ENCODE measurements around the gene TXNDC2.
"Not testable (repeated sequence)": the region's sequence is repeated elsewhere in the genome, so short reads cannot be mapped to it uniquely, and the experiment has no call there.

Gene TXNDC2

DNA sequence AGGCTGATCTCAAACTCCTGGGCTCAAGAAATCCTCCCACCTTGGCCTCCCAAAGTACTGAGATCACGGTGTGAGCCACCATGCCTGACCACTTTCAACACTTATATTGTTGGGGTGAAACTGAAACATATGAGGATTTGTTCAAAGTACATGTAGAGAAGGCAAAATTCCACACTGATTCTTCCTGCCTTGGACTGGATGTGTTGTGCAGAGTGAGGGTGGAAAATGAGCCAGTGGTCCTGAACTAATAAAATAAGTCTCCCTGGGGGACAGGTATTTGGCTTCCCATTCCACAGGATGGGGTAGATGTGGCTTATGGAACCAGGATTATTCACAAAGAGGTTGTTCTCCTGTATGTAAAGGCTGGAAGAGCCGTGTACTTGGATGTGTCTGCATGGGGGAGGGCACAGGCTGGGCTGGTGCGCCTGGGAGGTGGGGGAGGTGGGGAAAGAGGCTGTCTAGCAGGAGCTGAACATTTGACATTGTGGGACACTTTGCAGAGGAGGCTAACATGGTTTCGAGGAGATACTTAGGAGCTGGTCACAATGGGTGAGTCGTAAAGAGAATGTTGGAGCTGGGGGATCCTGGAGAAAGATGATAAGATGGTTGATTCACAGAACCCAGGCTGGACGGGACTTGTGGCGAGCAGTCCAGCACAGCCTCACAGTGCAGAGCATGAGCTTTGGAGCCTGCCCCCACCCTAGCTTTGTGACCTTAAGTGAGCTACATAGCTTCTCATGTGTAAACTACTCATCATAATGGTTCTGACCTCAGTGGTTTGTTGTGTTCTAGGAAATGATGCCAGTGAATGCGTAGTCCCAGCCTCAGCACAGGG is at the start of gene TXNDC2:
Gene TXNDC2 (plus strand): TSS at position 804 of the 835 bp plus-strand sequence. CDS start 708 bp downstream, outside the sequence.
- no peak for DNase-seq

DNA sequence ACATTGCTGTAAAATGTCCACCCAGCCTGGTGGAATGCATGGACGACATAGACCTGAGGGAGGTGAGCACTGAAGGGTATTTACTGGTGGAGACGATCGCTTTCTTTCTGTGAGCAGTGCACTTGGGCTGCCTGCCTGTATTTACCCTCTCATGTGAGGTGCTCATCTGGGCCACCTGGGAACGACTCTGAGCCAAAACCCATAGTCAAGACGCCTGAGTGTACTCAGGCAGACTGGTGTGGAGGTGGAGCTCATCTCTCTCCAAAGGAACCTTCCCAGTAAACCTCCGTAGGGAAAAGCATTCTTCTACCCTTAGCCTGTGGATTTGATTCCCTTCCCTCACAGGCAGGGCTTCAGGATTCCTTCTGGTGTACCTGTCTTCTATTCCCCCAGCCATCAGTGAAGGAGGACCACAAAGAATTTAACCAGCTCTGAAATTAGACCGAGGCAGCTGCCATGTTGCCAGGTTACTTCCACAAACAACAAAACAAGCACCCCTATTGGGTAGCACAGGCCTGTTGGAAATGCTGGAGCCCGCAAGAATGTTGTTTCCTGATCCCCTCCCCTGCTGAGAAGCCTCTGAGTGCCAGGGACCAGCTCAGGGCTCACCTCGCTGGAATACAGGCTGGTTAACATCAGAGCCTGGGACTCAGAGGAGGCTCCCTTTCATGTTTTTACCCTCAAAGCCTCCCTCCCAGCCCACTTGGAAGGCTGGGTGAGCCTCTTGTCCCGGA is 47.5 kb upstream of the TXNDC2 start:
- peak; percentile 53 for DNase-seq

DNA sequence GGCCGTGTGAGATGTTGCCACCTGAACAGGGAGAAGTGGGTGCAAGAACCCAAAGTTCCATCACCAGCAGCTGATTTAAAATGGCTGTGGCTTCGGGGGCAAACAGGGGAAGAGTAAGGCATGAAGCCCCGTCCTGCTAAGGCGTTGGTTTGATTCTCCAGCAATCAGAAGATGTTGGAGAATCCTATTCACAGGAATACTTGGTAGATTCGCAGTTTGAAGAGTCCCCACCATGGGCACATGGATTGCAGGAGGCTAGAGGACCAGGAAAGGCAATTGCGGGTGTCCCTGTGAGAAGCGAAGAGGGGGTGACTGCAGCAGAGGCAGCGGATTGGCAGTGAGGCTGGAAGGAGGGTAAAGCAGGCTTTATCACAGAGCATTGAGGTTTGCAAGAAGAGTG is 46.6 kb upstream of the TXNDC2 start:
- no peak for DNase-seq

DNA sequence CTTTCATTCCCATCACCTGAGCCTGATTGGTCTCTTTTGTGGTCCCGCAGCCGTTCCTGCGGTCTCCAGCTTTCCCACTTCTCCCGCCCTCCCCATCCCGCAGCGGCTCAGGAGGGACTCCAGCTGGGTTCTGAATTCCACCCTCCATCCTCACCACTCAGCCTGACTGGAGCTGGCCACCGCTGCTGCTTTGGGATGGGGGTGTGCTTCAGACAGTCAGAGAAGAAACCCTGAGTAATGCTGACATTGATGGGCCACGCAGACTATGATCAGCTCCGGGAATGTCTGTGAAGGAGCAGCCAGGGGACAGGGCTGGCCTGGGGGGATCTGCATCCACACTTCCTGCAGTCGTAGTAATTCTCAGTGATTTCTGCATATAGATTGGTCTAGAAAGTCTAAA is 45.9 kb upstream of the TXNDC2 start:
- DNase-seq, result no peak

DNA sequence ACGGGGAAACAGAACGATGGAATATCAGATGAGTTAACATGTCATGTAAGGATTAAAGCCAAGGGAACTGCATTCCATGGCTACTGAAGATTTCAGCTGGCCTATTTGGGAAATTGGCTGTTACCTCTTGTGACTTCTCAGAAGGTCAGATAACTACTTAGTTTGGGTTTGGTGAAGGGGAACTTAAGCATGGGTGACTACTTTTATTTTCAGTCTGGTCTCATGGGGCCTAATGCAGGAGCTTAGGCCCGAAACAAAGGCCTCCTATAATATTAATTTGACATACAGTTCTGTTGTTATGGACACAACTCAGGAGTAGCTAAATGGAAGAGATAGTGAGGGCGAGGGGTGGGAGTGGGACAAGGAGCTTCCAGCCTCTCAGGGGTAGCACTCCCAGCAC is 44.0 kb upstream of the TXNDC2 start:
- no peak for DNase-seq

DNA sequence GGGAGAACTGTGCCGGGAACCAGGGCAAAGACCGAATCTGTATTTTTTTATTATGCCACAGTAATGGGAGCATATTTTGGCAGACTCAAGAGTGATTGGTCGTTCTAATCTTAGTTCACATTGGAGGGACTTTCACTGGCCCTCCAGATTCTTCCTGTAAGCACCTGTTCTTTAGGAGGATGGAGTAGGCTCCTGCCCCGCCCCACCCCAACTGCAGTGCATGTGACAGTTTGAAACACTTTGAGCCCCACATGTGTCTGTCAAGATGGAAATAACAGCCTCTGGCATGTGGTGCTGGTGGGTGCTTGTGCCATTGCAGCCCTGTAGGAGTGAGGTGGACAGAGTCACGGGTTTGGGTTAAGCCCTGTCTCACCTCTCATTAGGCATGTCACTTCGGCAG is 43.3 kb upstream of the TXNDC2 start:
- no peak for DNase-seq

DNA sequence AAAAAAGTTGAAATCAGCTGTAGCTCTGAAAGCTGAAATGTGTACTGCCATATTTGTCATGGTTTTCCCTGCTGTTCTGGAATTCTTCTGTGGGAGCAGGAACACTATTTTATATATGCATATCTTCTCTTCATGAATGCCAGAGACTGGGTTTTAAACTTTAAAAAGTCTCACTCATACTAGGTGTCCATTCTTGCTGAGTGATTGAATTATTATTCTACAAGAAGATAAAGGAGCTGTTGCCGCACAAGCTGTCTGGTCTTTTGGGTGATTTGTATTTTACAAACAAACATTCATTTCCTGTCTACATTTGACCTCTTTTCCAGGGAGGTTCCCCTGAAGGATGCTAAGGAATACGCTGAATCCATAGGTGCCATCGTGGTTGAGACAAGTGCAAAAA is 40.5 kb upstream of the TXNDC2 start:
- no peak for DNase-seq

DNA sequence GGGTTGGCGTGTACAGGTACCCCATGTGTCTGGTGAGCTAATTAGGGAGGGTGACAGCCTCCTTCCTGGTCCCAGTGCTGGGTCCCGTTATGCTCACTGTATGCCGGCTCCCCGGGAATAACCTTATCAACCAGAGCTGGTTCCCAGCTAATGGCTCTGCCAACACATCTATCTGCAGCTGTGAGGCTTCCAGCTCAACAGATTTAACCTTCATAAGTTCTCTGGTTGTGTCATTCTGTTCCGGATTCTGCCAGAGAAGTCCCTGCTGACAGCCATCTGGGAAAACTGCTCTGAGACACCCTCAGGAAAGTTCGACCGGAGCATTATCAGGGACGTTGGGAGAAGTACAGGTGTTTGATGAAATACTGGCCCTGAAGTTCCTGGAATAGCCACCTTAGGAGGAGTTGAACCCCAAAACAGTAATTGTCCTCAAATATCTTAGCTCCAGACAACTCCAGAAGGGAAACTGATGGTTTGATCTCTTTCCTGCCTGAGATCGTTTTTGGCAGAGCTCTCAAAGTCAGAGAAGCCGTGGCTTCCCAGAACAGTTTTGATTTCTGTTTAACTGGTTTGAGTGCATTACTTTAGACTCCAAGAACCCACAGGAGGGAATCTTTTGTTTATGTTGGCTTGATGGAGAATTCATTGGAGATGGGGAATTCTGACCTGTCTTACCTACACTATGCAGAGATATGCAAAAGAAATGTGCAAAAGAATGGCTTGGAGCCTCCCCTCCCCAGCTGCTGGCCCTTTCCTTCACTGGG is 39.4 kb upstream of the TXNDC2 start:
- no peak for DNase-seq

DNA sequence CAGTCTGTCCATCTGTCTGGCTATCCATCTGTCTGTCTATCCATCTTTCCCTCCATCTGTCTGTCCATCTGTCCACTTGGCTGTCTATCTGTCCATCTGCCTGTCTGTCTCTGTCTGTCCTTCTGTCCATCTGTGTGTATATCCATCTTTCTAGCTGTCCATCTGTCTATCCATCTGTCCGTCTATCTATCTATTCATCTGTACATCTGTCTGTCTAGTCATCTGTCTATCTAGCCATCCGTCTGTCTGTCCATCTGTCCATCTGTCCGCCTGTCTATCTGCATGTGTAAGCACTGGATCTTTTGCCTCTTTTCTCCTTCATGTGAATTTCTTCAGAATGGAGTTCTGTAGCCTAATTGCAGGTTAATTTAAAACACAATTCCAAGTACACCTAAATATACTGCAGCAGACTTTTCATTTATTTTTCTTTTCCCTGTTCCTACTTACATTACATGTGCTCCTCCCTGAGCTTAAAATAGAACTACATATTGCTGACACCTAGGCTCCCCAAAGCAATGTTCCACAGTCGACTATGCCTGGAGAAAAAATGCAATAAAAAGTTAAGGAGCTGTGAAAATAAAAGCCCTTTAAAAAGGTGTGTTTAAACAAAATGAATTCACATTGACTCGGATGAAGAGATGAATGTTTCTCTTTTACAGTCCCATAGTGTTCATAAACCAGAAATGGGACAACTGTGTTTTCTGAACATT is 37.4 kb upstream of the TXNDC2 start:
- no peak for DNase-seq

DNA sequence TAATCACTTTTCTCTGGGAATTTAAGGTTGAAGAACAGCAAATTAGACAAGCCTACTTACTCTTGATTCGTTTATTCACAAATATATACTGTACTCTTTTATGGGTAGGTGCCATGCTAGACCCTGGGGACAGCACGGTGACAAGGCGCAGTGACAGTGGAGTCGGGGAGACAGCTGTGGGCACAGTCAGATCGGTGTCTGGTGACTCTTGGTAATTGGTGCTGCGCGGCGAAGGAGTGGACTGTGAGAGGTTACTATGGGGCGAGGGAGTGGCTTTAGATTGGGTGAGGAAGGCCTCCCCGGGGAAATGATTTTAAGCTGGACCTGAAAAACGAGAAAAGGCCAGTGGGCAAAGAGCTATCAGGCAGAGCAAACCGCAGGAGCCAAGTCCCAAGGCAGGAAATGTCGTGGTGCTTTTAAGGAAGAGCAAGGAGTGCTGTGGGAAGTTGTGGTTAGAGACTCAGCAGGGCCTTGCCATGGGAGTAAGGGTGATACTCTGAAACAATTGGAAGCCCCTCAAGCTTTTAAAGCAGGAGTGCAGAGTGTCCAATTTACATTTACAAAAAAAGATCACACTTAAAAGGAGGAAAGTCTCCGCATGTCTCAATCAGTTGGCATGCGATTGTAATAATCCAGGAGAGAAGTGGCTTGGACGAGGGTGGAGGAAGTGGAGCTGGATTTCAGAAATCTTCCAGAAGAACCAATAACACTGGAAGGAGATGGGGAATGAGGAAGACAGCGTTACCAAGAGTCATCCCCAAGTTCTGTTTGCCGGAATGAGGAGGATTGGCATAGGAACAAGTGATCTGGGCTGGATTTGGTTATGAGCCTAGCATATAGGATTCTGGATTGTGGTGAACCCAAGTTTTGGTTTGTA is 36.1 kb upstream of the TXNDC2 start:
- DNase-seq, result no peak

DNA sequence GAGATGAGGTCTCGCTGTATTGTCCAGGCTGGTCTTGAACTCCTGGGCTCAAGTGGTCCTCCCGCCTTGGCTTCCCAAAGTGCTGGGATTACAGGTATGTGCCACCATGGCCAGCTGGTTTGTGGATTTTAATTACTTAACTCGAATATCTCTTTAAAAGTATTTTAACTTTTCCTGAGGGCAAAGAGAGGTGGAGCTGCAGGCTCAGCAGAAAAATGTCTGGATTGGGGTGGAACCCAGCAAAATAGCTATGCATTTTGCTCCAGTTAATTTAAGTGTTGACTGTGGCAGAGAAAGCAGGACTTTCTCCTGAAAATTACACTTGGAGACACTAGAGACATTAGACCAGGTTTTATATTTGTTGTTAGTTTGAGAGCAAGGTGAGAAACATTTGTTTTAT is 35.5 kb upstream of the TXNDC2 start:
- DNase-seq, result no peak

DNA sequence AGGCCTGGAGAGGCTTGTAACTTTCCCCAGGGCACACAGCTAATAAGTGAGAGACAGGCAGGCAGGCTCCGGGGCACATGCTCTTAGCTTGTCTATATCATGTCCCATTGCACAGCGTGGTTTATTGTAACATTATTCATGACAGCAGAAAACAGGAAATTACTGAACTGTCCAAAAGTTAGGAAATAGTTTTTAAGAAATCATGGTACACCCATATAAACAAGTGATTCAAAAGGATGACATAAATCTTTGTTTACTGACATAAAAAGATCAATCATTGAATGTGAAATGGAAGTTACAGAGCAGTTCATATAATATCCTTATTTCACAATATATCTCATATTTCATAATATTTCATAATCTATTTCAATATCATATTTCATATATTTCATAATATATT is 34.3 kb upstream of the TXNDC2 start:
- DNase-seq, result no peak

DNA sequence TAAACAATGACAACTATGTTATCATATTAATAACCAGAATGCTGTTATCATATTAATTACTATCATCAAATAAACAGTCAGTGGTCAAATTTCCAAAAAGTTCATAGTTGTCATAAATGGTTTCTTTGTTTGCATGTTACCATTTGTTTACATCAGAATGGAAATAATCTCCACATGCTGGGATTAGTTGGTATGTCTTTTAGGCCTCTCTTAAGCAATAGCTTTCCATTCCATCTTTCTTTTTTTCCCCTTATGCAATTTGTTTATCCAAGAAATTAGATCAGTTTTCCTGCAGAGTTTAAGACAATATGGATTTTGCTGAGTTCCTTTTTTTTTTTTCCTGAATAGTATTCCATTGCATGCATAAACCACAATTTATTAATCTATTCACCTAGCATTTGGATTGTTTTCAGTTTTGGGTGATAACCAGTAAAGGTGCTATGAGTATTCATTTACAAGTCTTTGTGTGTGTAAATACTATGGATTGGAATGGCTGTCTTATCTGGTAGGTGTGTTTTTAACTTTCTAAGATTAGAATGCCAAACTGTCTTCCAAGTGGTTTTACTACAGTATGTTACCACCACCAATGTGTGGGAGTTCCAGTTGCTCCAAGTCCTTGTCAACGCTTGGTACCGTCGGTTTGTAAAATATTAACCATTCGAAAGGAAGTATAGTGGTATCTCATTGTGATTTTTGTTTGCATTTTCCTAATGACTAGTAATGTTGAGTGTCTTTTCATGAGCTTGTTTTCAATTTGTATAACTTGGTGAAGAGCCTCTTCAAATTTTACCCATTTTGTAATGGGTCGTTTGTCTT is 33.3 kb upstream of the TXNDC2 start:
- DNase-seq, result no peak

DNA sequence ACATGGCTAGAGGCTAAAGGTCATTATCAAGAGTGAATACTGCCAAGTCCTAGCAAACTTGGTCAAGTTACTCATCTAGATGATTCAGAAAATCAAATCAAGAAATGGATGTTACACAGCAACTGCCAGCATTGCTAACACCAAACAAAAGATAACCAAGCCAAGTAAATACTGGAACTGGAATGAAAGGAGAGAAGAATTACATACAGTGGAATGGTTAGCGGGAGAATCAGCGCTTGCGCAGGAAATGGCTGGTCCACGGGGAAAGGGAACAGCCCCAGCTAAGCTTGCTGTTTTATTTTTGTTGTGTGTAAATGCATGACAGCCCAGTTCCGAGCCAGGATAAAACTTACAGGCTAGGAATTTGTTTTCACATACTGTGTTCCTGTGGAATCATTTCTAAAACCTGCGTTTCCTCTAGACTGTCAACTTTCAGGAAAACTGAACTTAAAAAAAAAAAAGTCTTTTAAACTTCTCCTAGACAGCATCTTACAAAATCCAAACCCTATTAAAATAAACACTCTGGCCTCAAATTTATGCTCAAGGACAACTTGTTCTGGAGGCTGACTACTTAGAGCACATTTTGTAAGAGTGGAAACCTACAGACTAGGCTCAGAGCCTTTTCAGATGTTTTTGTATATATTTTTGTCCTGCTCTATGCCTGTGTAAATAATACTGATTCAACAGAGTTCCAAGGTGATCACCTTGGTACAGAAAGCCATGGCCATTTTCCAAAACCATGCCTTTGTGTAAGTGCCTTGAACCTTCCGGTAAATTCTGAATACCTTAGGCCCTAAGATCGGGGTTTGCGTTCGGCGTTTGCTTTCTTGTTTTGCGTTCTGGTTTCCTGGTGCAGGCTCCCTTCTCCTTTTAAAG is 30.7 kb upstream of the TXNDC2 start:
- DNase-seq, result no peak

DNA sequence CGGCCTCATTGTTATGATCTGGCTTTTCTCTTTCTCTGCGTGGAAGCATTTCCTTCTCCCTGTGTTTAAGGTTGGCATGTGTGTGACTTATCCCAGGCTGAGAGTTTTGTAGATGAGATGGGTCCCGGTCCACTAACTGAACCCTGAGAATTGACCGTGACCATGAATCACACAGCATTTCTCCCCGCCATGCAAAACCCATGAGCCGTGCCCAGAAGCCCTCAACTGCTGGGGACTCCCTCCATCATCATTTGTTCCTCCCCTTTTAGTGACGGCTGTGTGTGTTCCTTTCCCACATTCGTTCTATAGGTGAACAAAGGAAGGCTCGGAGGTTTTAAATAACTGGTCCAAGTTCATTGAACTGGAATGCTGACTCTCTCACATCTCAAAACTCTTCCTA is 30.1 kb upstream of the TXNDC2 start:
- no peak for DNase-seq

DNA sequence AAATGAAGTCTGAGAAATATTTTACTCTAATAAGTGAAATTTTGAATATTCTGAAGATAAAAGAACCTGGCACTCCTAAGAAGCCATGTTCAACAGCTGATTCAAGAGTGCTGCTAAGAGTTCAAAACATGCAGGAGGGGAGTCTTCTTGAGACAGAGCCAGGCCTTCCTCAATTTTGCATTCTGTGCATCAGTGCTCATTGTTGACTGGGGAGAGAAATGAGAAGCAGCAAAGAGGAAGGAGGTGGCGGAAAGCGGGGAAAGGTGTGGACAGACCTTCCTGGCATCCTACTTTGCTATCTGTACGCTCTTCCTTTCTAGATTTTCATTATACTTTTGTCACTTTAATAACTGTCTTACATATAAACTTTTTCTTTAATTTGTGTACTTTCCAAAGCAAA is 29.7 kb upstream of the TXNDC2 start:
- no peak for DNase-seq

DNA sequence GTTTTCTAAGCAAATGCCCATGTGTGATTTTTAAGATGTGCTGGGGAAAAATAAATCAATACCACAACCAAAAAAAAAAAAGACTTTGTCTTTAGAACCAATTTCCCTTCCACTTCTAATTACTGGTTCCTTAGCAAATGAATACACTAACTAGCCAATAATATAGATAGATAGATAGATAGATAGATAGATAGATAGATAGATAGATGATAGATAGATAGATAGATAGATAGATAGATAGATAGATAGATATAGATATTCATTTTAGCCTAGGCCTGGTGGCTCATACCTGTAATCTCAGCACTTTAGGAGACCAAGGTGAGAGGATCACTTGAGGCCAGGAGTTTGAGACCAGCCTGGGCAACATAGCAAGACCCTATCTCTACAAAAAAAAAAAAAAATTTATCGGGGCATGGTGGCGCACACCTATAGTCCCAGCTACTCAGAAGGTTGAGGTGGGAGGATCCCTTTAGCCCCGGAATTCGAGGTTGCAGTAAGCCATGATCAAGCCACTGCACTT is 28.2 kb upstream of the TXNDC2 start:
- DNase-seq, result not testable (repeated sequence)

DNA sequence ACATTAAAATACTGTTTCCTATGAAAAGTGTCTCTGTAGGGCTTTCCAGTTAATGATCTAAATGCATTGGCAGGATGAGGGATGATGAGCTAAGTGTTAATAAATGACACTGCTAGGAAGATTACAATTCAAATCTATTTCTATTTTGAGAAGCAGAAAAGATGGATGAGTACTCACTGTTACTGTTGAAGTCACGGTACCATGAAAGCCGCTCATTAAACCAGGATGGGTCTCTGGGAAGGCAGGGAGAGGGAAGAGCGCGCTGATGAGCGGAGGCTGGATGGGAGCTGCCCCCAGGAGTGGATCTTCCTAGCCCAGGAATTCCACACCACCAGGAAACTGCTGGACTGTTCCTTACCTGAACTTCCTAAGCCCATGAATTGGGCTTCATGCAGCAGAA is 27.1 kb upstream of the TXNDC2 start:
- DNase-seq, result no peak

DNA sequence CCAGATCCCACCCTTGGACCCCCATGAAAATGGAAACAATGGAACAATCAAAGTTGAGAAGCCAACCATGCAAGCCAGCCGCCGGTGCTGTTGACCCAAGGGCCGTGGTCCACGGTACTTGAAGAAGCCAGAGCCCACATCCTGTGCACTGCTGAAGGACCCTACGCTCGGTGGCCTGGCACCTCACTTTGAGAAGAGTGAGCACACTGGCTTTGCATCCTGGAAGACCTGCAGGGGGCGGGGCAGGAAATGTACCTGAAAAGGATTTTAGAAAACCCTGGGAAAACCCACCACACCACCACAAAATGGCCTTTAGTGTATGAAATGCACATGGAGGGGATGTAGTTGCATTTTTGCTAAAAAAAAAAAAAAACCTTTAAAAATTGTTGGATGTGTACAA is 26.5 kb upstream of the TXNDC2 start:
- no peak for DNase-seq

DNA sequence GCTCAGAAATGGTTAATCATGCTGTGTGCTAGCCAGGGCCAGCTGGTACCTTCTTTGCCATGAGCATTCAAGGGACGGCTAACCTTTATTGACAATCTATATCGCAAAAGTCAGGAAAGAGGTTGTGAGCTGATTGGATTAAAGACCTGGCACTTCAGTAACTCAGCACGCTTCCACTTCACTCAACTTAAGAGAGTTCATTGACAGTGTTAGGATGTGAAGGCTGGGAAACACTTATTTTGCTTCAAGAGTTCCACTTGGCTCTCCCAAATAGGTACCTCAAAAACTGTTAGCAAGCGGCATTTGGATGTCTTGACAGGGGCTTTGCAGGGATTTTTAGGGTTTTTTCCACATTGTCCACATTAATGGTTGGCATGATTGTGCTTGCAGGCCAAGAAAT is 25.1 kb upstream of the TXNDC2 start:
- no peak for DNase-seq
